ENCODE data around the gene XYLT1.

XYLT1 gene

GRCh38 chr16:17331991-17332390, 138.8 kb downstream of the XYLT1 start:
- H3K9me3 ChIP-seq (replicated peaks in 1 of 11), result no peaks in the 10 kb centered on the region
- H3K9ac ChIP-seq, result no peak overlapping the region; a peak in 1 of 22 replicates
- H3K4me2 ChIP-seq, result no peak overlapping the region
- no peaks in the 10 kb centered on the region for H3K27me3 ChIP-seq
- peak overlapping the region in 1 of 11 experiments; percentile 13; a peak in 1 of 22 replicates for H3K27ac ChIP-seq
- no peaks in the 10 kb centered on the region; a peak in 1 of 22 replicates for H4K20me1 ChIP-seq
- H3K4me1 ChIP-seq, result peaks cover 20 to 69% (median 62%) of the 10 kb centered on the region in 10 experiments
- peaks cover 0 to 35% (median 15%) of the 10 kb centered on the region in 11 experiments; a peak in 11 of 22 replicates for H3K36me3 ChIP-seq
- no peak overlapping the region for H3K4me3 ChIP-seq
- no peak for TF ChIP-seq Cebpa-rat (IDR thresholded peaks at IDR 0.05)

DNA sequence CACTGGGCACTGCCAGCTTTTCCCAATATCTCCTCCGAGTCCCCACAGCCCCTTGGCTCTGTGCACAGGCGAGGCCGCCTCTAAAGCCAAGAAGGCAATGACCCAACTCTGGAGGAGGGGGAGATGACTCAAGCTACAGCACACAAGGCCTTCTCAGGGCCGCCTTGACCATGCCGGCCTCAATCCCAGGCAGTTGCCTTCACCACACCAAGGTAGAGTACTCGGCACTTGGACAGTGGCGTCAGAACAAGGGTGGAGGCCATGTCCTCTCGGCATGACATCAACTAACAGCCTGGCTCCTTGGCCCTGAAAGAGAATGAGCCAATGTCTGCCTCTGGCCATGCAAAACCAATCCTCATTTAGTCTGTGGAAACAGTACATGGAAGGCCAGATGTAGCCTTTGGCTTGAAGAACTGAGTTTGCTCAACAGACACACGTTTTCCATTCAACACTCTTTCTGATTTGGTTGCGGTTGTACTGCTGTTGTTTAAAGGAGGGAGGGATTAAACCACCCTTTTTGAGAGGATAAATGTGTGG, 139.6 kb downstream of the XYLT1 start:
- Histone ChIP-seq H3K36me3 (peaks cover 0 to 28% (median 10%) of the 10 kb centered on the region in 11 experiments; a peak in 10 of 22 replicates), H4K20me1 (no peaks in the 10 kb centered on the region; a peak in 1 of 22 replicates), H3K27ac (0 out of 22 replicates have a peak overlapping the region, but pooled peaks of 3 of the 11 experiments have one; percentile 6 to 14 (median 7)), H3K9ac (no peak overlapping the region), H3K4me1 (peaks cover 16 to 70% (median 63%) of the 10 kb centered on the region in 10 experiments), H3K27me3 (no peaks in the 10 kb centered on the region), H3K9me3 (replicated peaks in 1 of 11) (no peaks in the 10 kb centered on the region), H3K4me2 (no peak overlapping the region), H3K4me3 (no peak overlapping the region)
- TF ChIP-seq Cebpa-rat (IDR thresholded peaks at IDR 0.05), result no peak

- Histone ChIP-seq H4K20me1 (no peaks in the 10 kb centered on the region; a peak in 1 of 22 replicates), H3K9me3 (replicated peaks in 1 of 11) (no peaks in the 10 kb centered on the region), H3K27me3 (no peaks in the 10 kb centered on the region), H3K4me1 (peaks cover 19 to 70% (median 62%) of the 10 kb centered on the region in 10 experiments; a peak in 18 of 20 replicates), H3K36me3 (peaks cover 0 to 24% (median 10%) of the 10 kb centered on the region in 11 experiments; a peak in 10 of 22 replicates), H3K27ac (peak overlapping the region in 1 of 11 experiments; percentile 11; a peak in 1 of 22 replicates), H3K4me2 (peak overlapping the region in 4 of 11 experiments; percentile 10 to 19 (median 15); a peak in 2 of 22 replicates), H3K4me3 (no peak overlapping the region), H3K9ac (no peak overlapping the region)
- no peak for TF ChIP-seq Cebpa-rat (IDR thresholded peaks at IDR 0.05)
Measured at GRCh38 chr16:17330044-17330443, 140.7 kb downstream of the XYLT1 start.

DNA sequence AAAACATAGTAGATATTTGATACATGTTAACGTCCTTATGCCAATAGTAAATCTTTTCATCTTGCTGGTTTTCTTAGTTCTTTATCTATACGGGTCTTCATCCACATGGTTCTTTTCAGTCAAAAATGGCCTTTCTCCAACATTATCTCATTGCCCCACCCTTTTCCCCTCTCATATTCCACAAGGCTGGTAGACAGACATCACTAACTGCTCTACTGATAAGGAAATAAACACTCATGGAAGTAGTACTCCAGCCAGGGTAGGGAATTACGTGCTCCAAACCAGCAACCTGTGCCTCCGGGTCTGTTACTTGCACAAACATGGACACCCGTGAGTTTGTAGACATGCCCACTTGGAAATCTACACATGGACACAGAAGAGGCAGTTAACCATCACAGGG, 141.4 kb downstream of the XYLT1 start:
- Histone ChIP-seq H3K4me3 (no peak overlapping the region), H3K4me2 (peak overlapping the region in 5 of 11 experiments; percentile 14 to 20 (median 15); a peak in 4 of 22 replicates), H3K36me3 (peaks cover 0 to 24% (median 10%) of the 10 kb centered on the region in 11 experiments; a peak in 10 of 22 replicates), H3K9me3 (replicated peaks in 1 of 11) (no peaks in the 10 kb centered on the region), H3K9ac (no peak overlapping the region), H3K27me3 (no peaks in the 10 kb centered on the region), H4K20me1 (no peaks in the 10 kb centered on the region; a peak in 1 of 22 replicates), H3K4me1 (peaks cover 16 to 68% (median 59%) of the 10 kb centered on the region in 10 experiments; a peak in 18 of 20 replicates), H3K27ac (no peak overlapping the region)
- TF ChIP-seq Cebpa-rat (IDR thresholded peaks at IDR 0.05), result no peak

GRCh38 chr16:17328932-17329331, 141.8 kb downstream of the XYLT1 start:
- H4K20me1 ChIP-seq, result no peaks in the 10 kb centered on the region; a peak in 1 of 22 replicates
- H3K4me3 ChIP-seq, result no peak overlapping the region
- H3K4me2 ChIP-seq, result peak overlapping the region in 5 of 11 experiments; percentile 3 to 38 (median 14); a peak in 3 of 22 replicates
- H3K27ac ChIP-seq, result peak overlapping the region in 3 of 11 experiments; percentile 1 to 28 (median 6); a peak in 2 of 22 replicates
- no peaks in the 10 kb centered on the region for H3K9me3 ChIP-seq (replicated peaks in 1 of 11)
- H3K9ac ChIP-seq, result no peak overlapping the region
- H3K36me3 ChIP-seq, result peaks cover 0 to 26% (median 11%) of the 10 kb centered on the region in 11 experiments; a peak in 10 of 22 replicates
- TF ChIP-seq Cebpa-rat (IDR thresholded peaks at IDR 0.05), result no peak
- H3K27me3 ChIP-seq, result no peaks in the 10 kb centered on the region
- H3K4me1 ChIP-seq, result peaks cover 11 to 68% (median 59%) of the 10 kb centered on the region in 10 experiments; a peak in 18 of 20 replicates

- peak overlapping the region in 6 of 11 experiments; percentile 1 to 60 (median 24); a peak in 7 of 22 replicates for H3K27ac ChIP-seq
Measured at GRCh38 chr16:17327664-17328335, 143.0 kb downstream of the XYLT1 start.

GRCh38 chr16:17325476-17326143, 145.2 kb downstream of the XYLT1 start:
- H3K27me3 ChIP-seq, result no peaks in the 10 kb centered on the region
- peaks cover 14 to 83% (median 72%) of the 10 kb centered on the region in 10 experiments for H3K4me1 ChIP-seq
- H3K9me3 ChIP-seq (replicated peaks in 1 of 11), result peaks cover 0 to 10% (median 0%) of the 10 kb centered on the region in 11 experiments; a peak in 1 of 22 replicates
- peak overlapping the region in 1 of 11 experiments; percentile 45; a peak in 2 of 22 replicates for H3K27ac ChIP-seq
- H3K4me3 ChIP-seq, result no peak overlapping the region
- no peak overlapping the region for H3K9ac ChIP-seq
- peaks cover 0 to 22% (median 10%) of the 10 kb centered on the region in 11 experiments; a peak in 11 of 22 replicates for H3K36me3 ChIP-seq
- no peak for TF ChIP-seq Cebpa-rat (IDR thresholded peaks at IDR 0.05)
- peak overlapping the region in 9 of 11 experiments; percentile 20 to 60 (median 26); a peak in 13 of 22 replicates for H3K4me2 ChIP-seq
- H4K20me1 ChIP-seq, result no peaks in the 10 kb centered on the region

More at GRCh38 chr16:17327664-17328335, 143.0 kb downstream of the XYLT1 start:
- H3K9me3 ChIP-seq (replicated peaks in 1 of 11), result no peaks in the 10 kb centered on the region; a peak in 1 of 22 replicates
- peak overlapping the region in 8 of 11 experiments; percentile 3 to 55 (median 32); a peak in 12 of 22 replicates for H3K4me2 ChIP-seq
- 0 out of 22 replicates have a peak overlapping the region, but pooled peaks of 2 of the 11 experiments have one; percentile 7 to 36 for H3K9ac ChIP-seq
- H3K4me3 ChIP-seq, result no peak overlapping the region
- TF ChIP-seq Cebpa-rat (IDR thresholded peaks at IDR 0.05), result no peak
- peaks cover 8 to 67% (median 59%) of the 10 kb centered on the region in 10 experiments; a peak in 17 of 20 replicates for H3K4me1 ChIP-seq
- no peaks in the 10 kb centered on the region; a peak in 1 of 22 replicates for H4K20me1 ChIP-seq
- H3K27me3 ChIP-seq, result no peaks in the 10 kb centered on the region
- peaks cover 0 to 32% (median 15%) of the 10 kb centered on the region in 11 experiments; a peak in 13 of 22 replicates for H3K36me3 ChIP-seq

DNA sequence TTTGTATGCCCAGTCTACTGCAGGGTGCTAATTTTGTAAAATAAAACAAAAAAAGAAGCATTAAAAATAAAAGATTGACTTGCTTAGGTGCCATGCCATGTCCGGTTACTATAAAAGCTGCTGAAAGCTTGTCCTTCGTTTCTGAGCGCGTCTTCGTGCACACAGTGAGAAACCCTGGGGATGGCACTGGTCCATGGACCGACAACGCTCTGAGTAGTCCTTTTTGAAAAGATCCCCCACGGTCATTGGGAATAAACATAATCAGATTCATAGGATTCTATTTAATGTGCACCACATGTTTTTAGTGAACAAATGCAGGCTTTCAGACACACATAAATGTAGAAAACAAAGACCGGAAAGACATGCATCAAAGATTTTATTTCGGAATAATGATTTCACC, 146.3 kb downstream of the XYLT1 start:
- Histone ChIP-seq H3K27me3 (no peaks in the 10 kb centered on the region), H3K4me3 (no peak overlapping the region), H3K27ac (peak overlapping the region in 6 of 11 experiments; percentile 16 to 37 (median 22); a peak in 7 of 22 replicates), H3K4me2 (peak overlapping the region in 8 of 11 experiments; percentile 7 to 40 (median 20); a peak in 9 of 22 replicates), H3K36me3 (peaks cover 0 to 19% (median 10%) of the 10 kb centered on the region in 11 experiments; a peak in 12 of 22 replicates), H3K4me1 (peaks cover 25 to 87% (median 77%) of the 10 kb centered on the region in 10 experiments), H3K9ac (0 out of 22 replicates have a peak overlapping the region, but pooled peaks of 1 of the 11 experiments have one; percentile 18), H4K20me1 (peaks cover 0 to 7% (median 0%) of the 10 kb centered on the region in 11 experiments; a peak in 2 of 22 replicates), H3K9me3 (replicated peaks in 1 of 11) (peaks cover 0 to 10% (median 0%) of the 10 kb centered on the region in 11 experiments; a peak in 1 of 22 replicates)
- TF ChIP-seq Cebpa-rat (IDR thresholded peaks at IDR 0.05), result no peak
